HG02642 (cell line): ENCODE results near the gene TSNAX.

Source experiments
- ATAC-seq: cut with Tn5 transposase; IDR thresholded peaks from one replicate; pipeline ENCODE4 v1.9.1; 2021; ENCODE audit warnings: mild to moderate bottlenecking; ENCODE audit not compliant: unreplicated experiment, poor library complexity

The TSNAX gene

DNA sequence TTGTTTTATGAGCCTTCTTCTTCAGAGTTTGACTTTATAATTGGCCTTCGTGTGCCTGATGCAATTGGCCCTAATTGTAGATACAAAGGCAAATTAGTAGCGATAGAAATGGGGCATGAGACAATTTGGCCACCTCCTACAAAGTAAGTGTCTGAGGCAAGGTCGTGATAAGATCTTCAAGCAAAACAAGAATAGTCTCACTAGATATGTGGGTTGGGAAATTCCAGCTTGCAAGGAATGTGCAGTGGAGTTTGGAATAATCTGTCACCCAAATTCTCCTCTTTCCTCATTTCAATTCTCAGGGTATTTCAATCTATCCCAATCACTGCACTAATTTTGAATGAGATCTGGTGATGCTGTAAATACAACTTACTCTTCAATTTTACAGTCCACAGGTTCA lies 11.4 kb upstream of the TSNAX start:
- no peak for ATAC-seq

- no peak for ATAC-seq
Observed at GRCh38 chr1:231518485-231519034, 9.9 kb upstream of the TSNAX start.

GRCh38 chr1:231519166-231519565 lies 9.3 kb upstream of the TSNAX start:
- ATAC-seq = no peak

DNA sequence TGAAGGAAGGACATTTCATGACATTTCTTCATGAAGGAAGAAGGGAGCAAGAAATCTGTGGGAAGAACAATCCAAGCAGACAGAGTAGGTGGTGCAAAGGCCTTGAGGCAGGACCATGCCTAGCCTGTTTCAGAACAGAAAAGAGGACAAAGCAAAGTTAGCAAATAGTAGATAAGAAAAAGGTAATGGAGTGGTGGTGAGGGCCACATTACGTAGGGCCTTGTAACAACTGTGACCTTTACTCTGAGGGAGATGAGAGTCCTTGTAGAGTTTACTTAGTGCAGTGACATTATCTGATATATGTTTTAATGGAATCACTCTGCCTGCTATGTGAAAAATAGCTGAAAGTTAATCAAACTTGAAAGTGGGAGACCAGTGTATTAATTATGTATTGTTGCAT lies 6.4 kb upstream of the TSNAX start:
- no peak for ATAC-seq

DNA sequence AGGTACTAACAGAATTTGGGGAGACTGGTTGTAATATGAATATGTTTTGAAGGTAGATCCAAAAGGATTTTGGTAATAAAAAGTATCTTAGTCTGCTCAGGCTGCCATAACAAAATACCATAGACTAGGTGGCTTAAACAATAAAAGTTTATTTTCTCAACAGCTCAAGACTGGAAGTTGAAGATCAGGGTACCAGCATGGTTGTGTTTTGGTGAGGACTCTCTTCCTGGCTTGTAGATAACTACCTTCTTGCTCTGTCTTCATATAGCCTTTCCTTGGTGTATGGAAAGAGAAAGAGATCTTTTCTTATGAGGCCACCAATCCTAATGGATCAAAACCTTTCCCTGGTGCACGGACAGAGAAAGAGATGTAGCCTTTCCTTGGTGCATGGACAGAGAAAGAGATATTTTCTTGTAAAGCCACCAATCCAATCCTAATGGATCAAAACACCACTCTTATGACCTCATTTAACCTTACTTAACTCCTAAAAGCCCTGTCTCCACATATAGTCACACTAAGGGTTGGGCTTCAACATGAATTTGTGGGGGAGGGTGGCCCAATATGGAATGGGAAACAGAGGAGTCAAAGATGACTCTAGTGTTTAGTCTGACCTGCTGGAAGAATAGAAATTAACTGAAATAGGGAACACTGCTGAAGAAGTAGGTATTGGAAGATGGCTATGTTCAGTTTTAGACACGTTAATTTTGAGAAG lies 5.4 kb upstream of the TSNAX start:
- no peak for ATAC-seq

GRCh38 chr1:231523816-231524215 lies 4.7 kb upstream of the TSNAX start:
- ATAC-seq = no peak

- ATAC-seq = no peak
Observed at GRCh38 chr1:231526536-231526935, 1.9 kb upstream of the TSNAX start.

- ATAC-seq = peak; percentile 14
Observed at GRCh38 chr1:231527586-231528171, 790 bp upstream of the TSNAX start.

DNA sequence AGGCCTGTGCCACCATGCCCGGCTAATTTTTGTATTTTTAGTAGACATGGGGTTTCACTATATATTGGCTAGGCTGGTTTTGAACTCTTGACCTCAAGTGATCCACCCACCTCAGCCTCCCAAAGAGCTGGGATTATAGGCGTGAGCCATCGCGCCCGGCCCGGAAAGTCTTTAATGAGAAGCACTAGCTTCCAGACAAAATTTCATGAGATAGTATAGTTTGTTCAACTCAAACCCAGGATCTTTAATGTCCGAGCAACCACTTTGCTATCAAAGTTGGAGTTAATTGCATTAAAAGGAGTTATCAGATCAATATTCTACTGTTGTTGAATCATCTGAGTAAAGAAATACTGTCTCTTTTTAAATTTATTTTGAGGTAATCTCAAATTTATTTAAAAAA lies 4.8 kb downstream of the TSNAX start:
- no peak for ATAC-seq

DNA sequence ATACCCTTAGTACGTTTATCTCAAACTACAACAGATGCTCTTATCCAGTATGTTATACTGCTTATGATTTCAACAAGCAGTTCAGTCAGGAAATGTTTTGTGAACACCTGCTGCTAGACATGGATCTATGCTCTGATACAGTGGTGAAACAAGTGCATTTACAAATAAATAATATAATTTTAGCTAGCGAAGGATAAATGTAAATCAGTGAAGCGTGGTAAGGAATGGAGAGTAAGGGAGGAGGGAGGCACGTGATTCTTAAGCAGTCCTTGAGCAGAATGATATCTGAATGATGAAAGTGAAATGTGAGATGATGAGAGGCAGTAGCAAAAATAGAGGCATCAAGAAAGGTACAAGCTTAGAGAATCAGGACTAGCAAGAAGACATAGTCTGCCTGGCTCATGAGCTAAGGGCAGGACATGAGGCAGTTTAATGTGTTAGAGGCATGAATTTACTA lies 6.3 kb downstream of the TSNAX start:
- no peak for ATAC-seq

DNA sequence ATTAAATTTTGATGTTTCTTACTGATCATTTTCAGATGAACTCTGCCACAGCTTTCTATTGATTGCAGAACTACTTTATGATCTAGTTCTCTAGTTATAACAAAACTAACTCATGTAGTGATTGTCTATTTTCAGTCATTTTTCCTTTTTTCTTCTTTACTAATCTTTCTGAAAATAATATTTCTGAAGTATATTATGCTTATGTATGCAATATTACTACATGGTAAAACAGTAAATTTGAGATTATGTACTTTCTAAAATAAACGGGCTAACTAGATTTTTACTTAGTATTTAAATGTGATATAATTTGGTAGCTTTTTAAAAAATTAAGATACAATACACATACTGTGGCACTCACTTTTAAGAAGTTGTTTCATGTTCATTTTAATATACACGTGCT lies 7.6 kb downstream of the TSNAX start:
- ATAC-seq = no peak

DNA sequence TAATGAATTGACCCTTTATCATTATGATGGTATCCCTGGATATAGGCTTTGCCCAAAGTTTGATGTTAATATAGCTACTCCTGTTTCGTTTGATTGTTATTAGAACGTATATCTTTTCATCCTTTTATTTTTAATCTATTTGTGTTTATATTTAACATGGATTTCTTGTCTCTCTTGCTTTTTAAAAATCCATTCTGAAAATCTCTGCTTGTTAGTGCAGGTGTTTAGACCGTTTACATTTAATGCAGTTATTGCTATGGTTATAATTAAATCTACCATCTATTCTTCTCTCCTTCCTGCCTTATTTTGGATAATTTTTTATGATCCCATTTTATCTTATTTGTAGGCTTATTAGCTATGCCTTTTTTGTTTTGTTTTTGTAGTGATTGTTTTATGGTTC lies 12.4 kb downstream of the TSNAX start:
- no peak for ATAC-seq

DNA sequence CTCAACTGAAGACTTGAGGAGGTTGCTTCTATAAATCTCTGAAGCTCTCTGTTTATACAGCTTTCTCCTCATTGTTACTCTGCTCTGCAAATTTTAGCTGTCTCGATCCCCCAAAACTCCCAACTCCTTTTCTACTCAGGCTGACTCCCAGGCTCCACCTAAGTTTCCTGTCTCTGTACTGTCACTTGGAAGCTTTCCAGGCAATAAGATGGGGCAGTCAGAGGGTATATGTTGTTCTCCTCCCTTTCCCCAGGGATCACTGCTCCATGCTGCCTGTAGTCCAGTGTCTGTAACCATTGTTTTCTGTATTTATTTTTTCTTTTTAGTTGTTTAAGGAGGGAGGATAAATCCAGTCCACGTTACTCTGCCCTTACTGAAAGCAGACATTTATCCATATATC lies 13.4 kb downstream of the TSNAX start:
- no peak for ATAC-seq

DNA sequence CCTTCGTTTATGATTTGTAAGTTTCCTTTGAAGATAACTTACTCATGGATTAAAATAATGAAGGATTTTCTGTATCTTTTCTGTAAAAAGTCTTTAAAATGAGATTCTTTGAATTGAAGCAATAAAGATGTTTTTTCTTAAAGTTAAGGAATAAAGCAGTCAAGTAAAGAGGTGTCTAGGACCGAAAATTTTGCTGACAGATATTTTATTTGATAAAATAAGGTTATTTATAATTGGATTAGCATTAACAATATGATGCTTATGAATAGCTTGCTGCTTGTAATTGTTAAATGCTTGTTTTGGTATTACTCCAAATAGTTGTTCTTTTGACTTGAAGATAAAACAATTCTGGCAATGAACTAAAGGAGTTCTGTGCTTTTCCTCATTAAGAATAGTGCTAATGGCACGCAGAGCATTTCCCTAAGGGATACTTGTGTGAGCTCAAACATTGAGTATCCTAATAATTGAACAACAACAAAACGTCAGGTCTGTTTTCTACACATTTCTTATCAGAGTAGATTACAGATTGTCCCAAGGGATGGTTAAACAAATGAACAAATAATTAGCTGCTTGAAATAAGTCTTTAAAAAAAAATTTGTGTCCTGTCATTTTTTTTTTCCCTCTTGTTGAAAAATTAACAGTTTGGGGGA lies 16.6 kb downstream of the TSNAX start:
- ATAC-seq = no peak

- ATAC-seq = no peak
Observed at GRCh38 chr1:231546693-231547092, 18.2 kb downstream of the TSNAX start.

DNA sequence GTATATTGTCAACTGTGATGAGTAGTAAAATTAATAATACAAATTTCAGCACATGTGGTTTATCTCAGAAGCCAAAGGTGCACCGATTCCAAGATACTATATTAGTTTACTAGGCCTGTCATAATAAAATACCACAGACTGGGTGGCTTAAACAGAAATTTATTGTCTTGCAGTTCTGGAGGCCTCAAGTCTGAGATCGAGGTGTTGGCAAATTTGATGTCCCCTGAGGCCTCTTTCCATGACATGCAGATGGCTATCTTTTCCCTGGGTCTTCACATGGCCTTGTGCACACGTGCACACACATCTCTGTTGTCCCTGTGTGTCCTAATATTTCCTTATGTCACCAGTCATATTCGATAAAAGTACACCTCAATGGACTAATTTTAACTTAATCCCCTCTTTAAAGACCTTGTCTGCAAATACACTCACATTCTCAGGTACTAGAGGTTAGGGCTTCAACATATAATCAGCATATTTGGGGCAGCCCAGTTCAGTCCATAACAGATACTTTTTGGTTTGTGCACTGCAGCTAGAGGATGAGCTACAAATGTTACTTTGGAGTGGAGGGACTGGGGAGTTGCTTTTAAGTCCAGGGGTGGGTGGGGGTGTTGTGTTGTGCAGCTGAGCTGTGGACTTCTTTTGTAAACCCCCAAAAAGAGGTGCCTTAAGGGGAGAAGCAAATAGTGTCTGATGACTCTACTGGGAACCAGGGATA lies 21.4 kb downstream of the TSNAX start:
- ATAC-seq = no peak

DNA sequence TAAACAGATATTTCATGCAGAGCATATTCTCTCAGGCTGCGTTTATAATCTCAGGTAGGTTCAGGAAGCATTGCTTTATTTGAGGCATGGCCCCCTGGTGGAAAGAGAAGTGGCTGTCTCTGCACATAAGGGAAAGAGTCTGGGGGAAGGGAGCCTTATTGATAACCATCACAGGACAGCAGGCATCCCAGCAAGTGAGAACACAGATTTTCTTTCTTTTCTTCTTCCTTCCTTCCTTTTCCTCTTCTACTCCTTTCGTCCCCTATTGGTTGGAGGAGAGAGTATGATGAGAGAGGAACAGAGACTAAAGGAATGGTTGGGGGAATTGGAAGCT lies 21.9 kb downstream of the TSNAX start:
- no peak for ATAC-seq

- no peak for ATAC-seq
Observed at GRCh38 chr1:231553320-231553719, 24.9 kb downstream of the TSNAX start.

GRCh38 chr1:231554969-231555368 lies 26.5 kb downstream of the TSNAX start:
- ATAC-seq = no peak

- ATAC-seq = no peak
Observed at GRCh38 chr1:231557411-231557810, 28.9 kb downstream of the TSNAX start.
